HG03196 (cell line): ENCODE results near the gene PRMT7.

ENCODE experiments used
- ATAC-seq: cut with Tn5 transposase; IDR thresholded peaks from one replicate; pipeline ENCODE4 v1.9.1; 2021; ENCODE audit not compliant: unreplicated experiment

Gene PRMT7

GRCh38 chr16:68300734-68301459 is 9.9 kb upstream of the PRMT7 start:
- ATAC-seq, result no peak

- no peak for ATAC-seq
Observed at GRCh38 chr16:68306633-68307032, 4.2 kb upstream of the PRMT7 start.

GRCh38 chr16:68309799-68310198 is 1.0 kb upstream of the PRMT7 start:
- ATAC-seq, result no peak

- ATAC-seq, result peak; percentile 24
Observed at GRCh38 chr16:68310437-68310773, 414 bp upstream of the PRMT7 start.

GRCh38 chr16:68313116-68313515 is 2.3 kb downstream of the PRMT7 start:
- ATAC-seq, result no peak

- ATAC-seq, result no peak
Observed at GRCh38 chr16:68319185-68319908, 8.5 kb downstream of the PRMT7 start.

GRCh38 chr16:68324336-68324735 is 13.5 kb downstream of the PRMT7 start:
- ATAC-seq, result no peak

GRCh38 chr16:68324780-68325357 is 14.1 kb downstream of the PRMT7 start:
- ATAC-seq, result no peak

- peak; percentile 61 for ATAC-seq
Observed at GRCh38 chr16:68328151-68328859, 17.5 kb downstream of the PRMT7 start.

GRCh38 chr16:68328860-68329390 is 18.1 kb downstream of the PRMT7 start:
- no peak for ATAC-seq

GRCh38 chr16:68331879-68332410 is 21.1 kb downstream of the PRMT7 start:
- no peak for ATAC-seq

GRCh38 chr16:68332411-68333121 is 21.7 kb downstream of the PRMT7 start:
- ATAC-seq, result no peak

GRCh38 chr16:68335175-68335574 is 24.4 kb downstream of the PRMT7 start:
- ATAC-seq, result no peak

- ATAC-seq, result no peak
Observed at GRCh38 chr16:68338326-68339119, 27.7 kb downstream of the PRMT7 start.

- no peak for ATAC-seq
Observed at GRCh38 chr16:68339214-68339613, 28.4 kb downstream of the PRMT7 start.

GRCh38 chr16:68342620-68343019 is 31.8 kb downstream of the PRMT7 start:
- ATAC-seq, result no peak

GRCh38 chr16:68343137-68343536 is 32.3 kb downstream of the PRMT7 start:
- ATAC-seq, result no peak

- ATAC-seq, result no peak
Observed at GRCh38 chr16:68344252-68344651, 33.4 kb downstream of the PRMT7 start.

GRCh38 chr16:68345351-68345810 is 34.6 kb downstream of the PRMT7 start:
- ATAC-seq, result no peak
